ENCODE data around the gene CNOT6.

Gene CNOT6

GRCh38 chr5:180558232-180558631 lies 64.1 kb downstream of the CNOT6 start:
- H3K9ac ChIP-seq (ENCODE audit: low read length) = no peak overlapping the region
- no peak overlapping the region for H3K4me3 ChIP-seq (ENCODE audit: low read length)
- no peaks in the 10 kb centered on the region for H3K4me1 ChIP-seq (ENCODE audit: control insufficient read depth, insufficient read depth, low read length)
- H3K36me3 ChIP-seq (ENCODE audit: control insufficient read depth, insufficient read depth, low read length) = no peaks in the 10 kb centered on the region
- H3K27ac ChIP-seq (ENCODE audit: low read depth, low read length) = no peak overlapping the region
- no peaks in the 10 kb centered on the region for H3K27me3 ChIP-seq (ENCODE audit: control insufficient read depth, insufficient read depth, low read length)

DNA sequence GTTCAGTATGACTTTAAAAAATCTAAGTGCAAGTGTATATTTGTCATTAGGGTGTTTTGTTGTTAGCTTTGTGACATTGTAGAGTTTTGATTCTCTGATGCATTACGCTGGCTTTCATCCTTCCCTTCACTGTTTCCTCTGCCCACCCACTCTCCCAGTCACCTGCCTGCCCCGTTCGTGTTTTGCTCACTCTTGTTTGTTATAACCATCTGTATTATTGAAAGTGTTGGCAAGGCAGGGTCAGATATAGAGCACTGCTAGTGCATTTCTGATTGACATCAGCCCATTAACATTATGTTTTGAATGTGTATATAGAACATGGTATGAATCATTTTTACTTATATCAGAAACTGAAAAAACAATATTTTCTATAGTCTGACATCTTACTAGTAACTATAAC lies 69.8 kb downstream of the CNOT6 start:
- Histone ChIP-seq H3K4me1 (ENCODE audit: control insufficient read depth, insufficient read depth, low read length) (no peaks in the 10 kb centered on the region), H3K36me3 (ENCODE audit: control insufficient read depth, insufficient read depth, low read length) (peaks cover 10% of the 10 kb centered on the region), H3K4me3 (ENCODE audit: low read length) (no peak overlapping the region), H3K27ac (ENCODE audit: low read depth, low read length) (no peak overlapping the region), H3K9ac (ENCODE audit: low read length) (no peak overlapping the region), H3K27me3 (ENCODE audit: control insufficient read depth, insufficient read depth, low read length) (no peaks in the 10 kb centered on the region)

DNA sequence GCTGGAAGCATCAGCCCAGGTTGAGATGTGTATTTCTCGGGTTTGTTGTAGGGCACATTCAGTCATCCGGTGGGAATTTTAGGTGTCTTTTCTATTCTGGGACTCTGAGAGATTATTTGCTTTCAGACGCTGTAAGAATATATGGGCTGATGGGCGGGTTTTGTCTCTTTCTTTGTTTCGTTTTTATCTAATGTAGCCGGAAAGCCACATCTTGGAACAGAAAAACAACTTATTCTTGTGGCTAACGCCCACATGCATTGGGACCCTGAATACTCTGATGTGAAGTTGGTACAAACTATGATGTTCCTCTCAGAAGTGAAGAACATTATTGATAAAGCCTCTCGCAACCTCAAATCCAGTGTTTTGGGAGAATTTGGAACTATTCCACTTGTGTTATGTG lies 74.7 kb downstream of the CNOT6 start:
- no peak overlapping the region for H3K4me3 ChIP-seq (ENCODE audit: low read length)
- H3K36me3 ChIP-seq (ENCODE audit: control insufficient read depth, insufficient read depth, low read length) = peaks cover 13% of the 10 kb centered on the region
- no peak overlapping the region for H3K9ac ChIP-seq (ENCODE audit: low read length)
- H3K27me3 ChIP-seq (ENCODE audit: control insufficient read depth, insufficient read depth, low read length) = no peaks in the 10 kb centered on the region
- H3K4me1 ChIP-seq (ENCODE audit: control insufficient read depth, insufficient read depth, low read length) = no peaks in the 10 kb centered on the region
- H3K27ac ChIP-seq (ENCODE audit: low read depth, low read length) = no peak overlapping the region

GRCh38 chr5:180575571-180575970 lies 81.4 kb downstream of the CNOT6 start:
- no peaks in the 10 kb centered on the region for H3K4me1 ChIP-seq (ENCODE audit: control insufficient read depth, insufficient read depth, low read length)
- no peak overlapping the region for H3K4me3 ChIP-seq (ENCODE audit: low read length)
- H3K27me3 ChIP-seq (ENCODE audit: control insufficient read depth, insufficient read depth, low read length) = no peaks in the 10 kb centered on the region
- no peak overlapping the region for H3K9ac ChIP-seq (ENCODE audit: low read length)
- no peak overlapping the region for H3K27ac ChIP-seq (ENCODE audit: low read depth, low read length)
- H3K36me3 ChIP-seq (ENCODE audit: control insufficient read depth, insufficient read depth, low read length) = peaks cover 9% of the 10 kb centered on the region

DNA sequence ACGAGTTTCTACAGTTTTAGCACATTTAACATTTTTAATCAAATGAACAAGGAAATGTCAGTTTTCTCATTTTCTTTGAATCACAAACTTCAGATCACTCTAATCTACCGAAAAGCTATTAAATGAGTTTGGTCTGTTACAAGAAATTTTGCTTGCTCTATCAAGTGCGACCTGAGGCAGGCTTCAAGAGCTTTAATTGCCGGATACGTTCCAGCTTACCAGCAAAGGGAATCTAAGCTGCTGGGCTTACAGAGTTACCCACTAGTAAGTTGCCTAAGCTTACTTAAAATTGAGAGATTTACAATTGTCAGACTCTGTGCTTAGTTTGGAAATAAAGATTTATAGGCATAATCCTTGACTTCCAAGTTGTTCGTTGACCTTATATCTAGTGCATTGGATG lies 86.5 kb downstream of the CNOT6 start:
- H3K4me1 ChIP-seq (ENCODE audit: control insufficient read depth, insufficient read depth, low read length) = no peaks in the 10 kb centered on the region
- H3K36me3 ChIP-seq (ENCODE audit: control insufficient read depth, insufficient read depth, low read length) = no peaks in the 10 kb centered on the region
- no peak overlapping the region for H3K27ac ChIP-seq (ENCODE audit: low read depth, low read length)
- H3K4me3 ChIP-seq (ENCODE audit: low read length) = no peak overlapping the region
- no peak overlapping the region for H3K9ac ChIP-seq (ENCODE audit: low read length)
- no peaks in the 10 kb centered on the region for H3K27me3 ChIP-seq (ENCODE audit: control insufficient read depth, insufficient read depth, low read length)

- Histone ChIP-seq H3K4me3 (ENCODE audit: low read length) (no peak overlapping the region), H3K27ac (ENCODE audit: low read depth, low read length) (no peak overlapping the region), H3K27me3 (ENCODE audit: control insufficient read depth, insufficient read depth, low read length) (no peaks in the 10 kb centered on the region), H3K36me3 (ENCODE audit: control insufficient read depth, insufficient read depth, low read length) (no peaks in the 10 kb centered on the region), H3K4me1 (ENCODE audit: control insufficient read depth, insufficient read depth, low read length) (no peaks in the 10 kb centered on the region), H3K9ac (ENCODE audit: low read length) (no peak overlapping the region)
Observed at GRCh38 chr5:180583738-180584137, 89.6 kb downstream of the CNOT6 start.

DNA sequence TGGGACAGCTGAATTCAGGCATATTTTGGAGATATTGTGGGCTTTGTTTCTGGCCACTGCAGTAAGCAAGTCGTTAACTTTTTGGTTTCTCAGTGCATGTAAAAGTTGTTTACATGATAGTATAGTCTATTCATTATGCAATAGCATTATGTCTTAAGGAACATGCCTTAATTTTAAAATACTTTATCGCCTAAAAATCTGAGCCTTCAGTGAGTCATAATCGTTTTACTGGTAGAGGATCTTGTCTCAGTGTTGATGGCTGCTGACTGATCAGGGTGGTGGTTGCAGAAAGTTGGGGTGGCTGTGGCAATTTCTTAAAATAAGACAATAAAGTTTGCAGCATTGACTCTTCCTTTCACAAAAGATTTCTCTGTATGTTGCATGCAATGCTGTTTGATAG lies 92.0 kb downstream of the CNOT6 start:
- H3K27ac ChIP-seq (ENCODE audit: low read depth, low read length) = no peak overlapping the region
- H3K9ac ChIP-seq (ENCODE audit: low read length) = no peak overlapping the region
- H3K36me3 ChIP-seq (ENCODE audit: control insufficient read depth, insufficient read depth, low read length) = no peaks in the 10 kb centered on the region
- H3K4me3 ChIP-seq (ENCODE audit: low read length) = no peak overlapping the region
- H3K27me3 ChIP-seq (ENCODE audit: control insufficient read depth, insufficient read depth, low read length) = peaks cover 14% of the 10 kb centered on the region
- no peaks in the 10 kb centered on the region for H3K4me1 ChIP-seq (ENCODE audit: control insufficient read depth, insufficient read depth, low read length)

- H3K27ac ChIP-seq (ENCODE audit: low read depth, low read length) = no peak overlapping the region
Observed at GRCh38 chr5:180586870-180587269, 92.7 kb downstream of the CNOT6 start.

DNA sequence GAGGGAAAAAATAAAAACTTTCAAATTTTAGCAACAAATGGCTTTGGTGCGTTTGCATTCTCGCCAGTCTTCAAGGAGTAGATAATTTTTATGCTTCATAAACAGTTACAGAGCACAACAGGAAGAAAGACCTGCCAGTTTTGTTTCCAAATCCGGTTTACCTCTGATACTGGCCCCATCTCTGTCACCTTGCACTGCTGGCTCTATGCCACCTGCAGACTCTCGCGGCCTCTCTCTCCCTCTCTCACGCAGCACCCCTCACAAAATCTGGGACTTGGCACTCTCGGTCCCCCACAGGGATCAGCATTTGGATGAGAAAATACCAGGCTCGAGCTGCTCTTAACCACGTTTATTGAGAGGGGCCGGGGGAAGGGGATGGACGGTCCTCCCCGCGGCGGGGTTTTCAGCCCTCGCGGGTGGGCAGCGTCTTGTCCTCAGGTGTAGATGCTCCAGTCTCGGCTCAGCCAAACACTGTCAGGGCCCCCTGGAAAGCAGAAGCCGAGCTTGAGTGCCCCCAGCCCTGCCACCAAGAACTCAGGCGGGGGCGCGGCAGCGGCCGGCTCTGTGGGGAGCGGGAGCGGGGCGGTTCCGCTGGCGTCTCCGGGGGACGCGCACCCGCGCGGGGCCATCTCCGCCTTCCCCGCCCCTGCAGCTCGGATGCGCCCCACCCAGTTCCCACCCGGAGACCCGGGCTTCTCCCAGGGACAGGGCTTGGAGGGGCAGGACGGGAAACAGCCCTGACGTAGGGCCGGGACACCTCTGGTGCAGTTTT lies 95.8 kb downstream of the CNOT6 start:
- Histone ChIP-seq H3K4me1 (ENCODE audit: control insufficient read depth, insufficient read depth, low read length) (no peaks in the 10 kb centered on the region), H3K36me3 (ENCODE audit: control insufficient read depth, insufficient read depth, low read length) (no peaks in the 10 kb centered on the region), H3K27me3 (ENCODE audit: control insufficient read depth, insufficient read depth, low read length) (peaks cover 24% of the 10 kb centered on the region), H3K4me3 (ENCODE audit: low read length) (no peak overlapping the region), H3K9ac (ENCODE audit: low read length) (no peak overlapping the region), H3K27ac (ENCODE audit: low read depth, low read length) (no peak overlapping the region)

More at GRCh38 chr5:180586870-180587269, 92.7 kb downstream of the CNOT6 start:
- no peak overlapping the region for H3K4me3 ChIP-seq (ENCODE audit: low read length)
- no peaks in the 10 kb centered on the region for H3K4me1 ChIP-seq (ENCODE audit: control insufficient read depth, insufficient read depth, low read length)
- H3K9ac ChIP-seq (ENCODE audit: low read length) = no peak overlapping the region
- no peaks in the 10 kb centered on the region for H3K36me3 ChIP-seq (ENCODE audit: control insufficient read depth, insufficient read depth, low read length)
- H3K27me3 ChIP-seq (ENCODE audit: control insufficient read depth, insufficient read depth, low read length) = peaks cover 14% of the 10 kb centered on the region

DNA sequence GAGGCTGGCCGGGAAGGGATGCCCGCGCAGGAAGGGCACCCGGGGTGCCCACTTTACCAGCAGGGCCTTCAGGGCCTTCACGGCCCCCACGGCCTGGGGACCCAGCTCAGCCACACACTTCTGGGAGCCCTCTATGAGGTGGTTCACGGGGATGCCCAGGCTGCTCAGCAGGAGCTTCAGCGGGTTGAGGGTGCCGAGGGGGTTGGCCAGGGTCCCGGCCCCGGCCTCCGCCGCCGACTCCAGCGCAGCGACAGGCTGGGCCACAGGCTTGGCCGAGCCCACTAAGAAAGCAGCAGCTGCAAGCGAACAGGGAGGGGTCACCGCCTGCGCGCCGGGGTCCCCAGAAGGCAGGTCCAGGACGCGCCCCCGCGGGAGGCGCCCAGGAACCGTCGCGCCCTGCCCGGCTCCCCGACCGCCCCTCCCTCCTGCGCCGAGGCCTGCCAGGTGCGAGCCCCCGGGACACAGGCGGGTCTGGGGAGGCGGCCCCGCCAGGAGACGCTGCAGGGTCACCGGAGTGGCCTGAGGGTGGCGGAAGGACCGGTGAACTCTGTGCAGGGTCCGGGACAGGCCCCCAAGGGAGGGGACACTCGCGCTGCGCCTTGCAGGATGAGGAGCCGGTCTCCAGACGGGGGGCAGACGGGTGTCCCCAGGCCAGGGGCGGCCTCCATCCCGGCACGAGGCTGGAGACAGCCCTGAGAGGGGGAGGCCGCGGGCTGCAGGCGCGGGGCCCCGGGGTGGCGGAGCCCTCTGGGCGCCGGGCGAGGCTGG lies 96.5 kb downstream of the CNOT6 start:
- Histone ChIP-seq H3K27me3 (ENCODE audit: control insufficient read depth, insufficient read depth, low read length) (peaks cover 24% of the 10 kb centered on the region), H3K4me1 (ENCODE audit: control insufficient read depth, insufficient read depth, low read length) (no peaks in the 10 kb centered on the region), H3K4me3 (ENCODE audit: low read length) (peak overlapping the region; percentile 8), H3K27ac (ENCODE audit: low read depth, low read length) (no peak overlapping the region), H3K9ac (ENCODE audit: low read length) (no peak overlapping the region), H3K36me3 (ENCODE audit: control insufficient read depth, insufficient read depth, low read length) (no peaks in the 10 kb centered on the region)

DNA sequence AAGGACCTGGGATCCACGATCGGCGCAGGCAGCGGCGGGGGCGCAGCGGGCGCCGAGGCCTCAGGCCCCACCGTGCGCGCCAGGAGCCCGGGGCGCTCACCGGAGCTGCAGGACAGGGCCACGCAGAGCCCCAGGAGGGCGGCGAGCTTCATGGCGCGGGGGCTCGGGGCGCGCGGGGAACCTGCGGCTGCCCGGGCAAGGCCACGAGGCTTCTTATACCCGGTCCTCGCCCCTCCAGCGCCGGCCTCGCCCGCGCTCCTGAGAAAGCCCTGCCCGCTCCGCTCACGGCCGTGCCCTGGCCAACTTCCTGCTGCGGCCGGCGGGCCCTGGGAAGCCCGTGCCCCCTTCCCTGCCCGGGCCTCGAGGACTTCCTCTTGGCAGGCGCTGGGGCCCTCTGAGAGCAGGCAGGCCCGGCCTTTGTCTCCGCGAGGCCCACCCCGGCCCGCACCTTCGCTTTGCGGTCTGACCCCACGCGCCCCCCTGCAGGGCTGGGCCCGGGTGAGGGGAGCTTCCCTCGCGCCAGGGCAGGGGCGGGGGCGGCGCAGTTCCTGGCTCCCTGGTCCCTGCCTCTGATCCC lies 97.2 kb downstream of the CNOT6 start, which contains the start of gene SCGB3A1:
SCGB3A1 (minus strand) TSS at position 189 of the 577 bp plus-strand sequence; CDS start at position 152, 37 bp downstream.
- peak within 1 kb of the TSS; percentile 8 for H3K4me3 ChIP-seq (ENCODE audit: low read length)
- no peak within 1 kb of the TSS for H3K27ac ChIP-seq (ENCODE audit: low read depth, low read length)
- no peaks in the 10 kb centered on the region for H3K4me1 ChIP-seq (ENCODE audit: control insufficient read depth, insufficient read depth, low read length)
- H3K9ac ChIP-seq (ENCODE audit: low read length) = no peak within 1 kb of the TSS
- H3K36me3 ChIP-seq (ENCODE audit: control insufficient read depth, insufficient read depth, low read length) = no peaks in the 10 kb centered on the region
- peaks cover 24% of the 10 kb centered on the region for H3K27me3 ChIP-seq (ENCODE audit: control insufficient read depth, insufficient read depth, low read length)

DNA sequence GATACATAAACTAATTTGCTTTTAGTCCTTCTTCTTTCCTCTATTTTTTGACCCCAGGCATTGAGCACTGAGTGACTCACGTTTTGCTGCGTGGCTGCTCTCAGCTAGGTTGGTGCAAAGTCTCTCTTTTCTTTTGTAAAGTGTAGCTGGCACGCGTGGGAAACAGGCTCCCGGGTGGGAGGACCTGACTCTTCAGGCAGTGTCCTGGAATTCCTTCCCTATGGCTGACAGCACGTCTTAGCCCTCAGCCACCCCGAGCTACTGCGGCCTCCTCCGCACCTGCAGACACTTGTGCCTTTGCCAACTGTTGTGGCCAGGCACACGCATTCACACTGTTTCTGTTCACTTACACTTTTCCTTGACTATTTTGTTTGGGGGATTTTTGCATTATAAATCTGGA lies 98.0 kb downstream of the CNOT6 start:
- H3K27ac ChIP-seq (ENCODE audit: low read depth, low read length) = no peak overlapping the region
- no peak overlapping the region for H3K9ac ChIP-seq (ENCODE audit: low read length)
- H3K36me3 ChIP-seq (ENCODE audit: control insufficient read depth, insufficient read depth, low read length) = no peaks in the 10 kb centered on the region
- H3K4me1 ChIP-seq (ENCODE audit: control insufficient read depth, insufficient read depth, low read length) = no peaks in the 10 kb centered on the region
- no peak overlapping the region for H3K4me3 ChIP-seq (ENCODE audit: low read length)
- peaks cover 24% of the 10 kb centered on the region for H3K27me3 ChIP-seq (ENCODE audit: control insufficient read depth, insufficient read depth, low read length)
